H1 (cell line): ENCODE measurements around the gene CTNND2. TPM values are rescaled to one million over a fixed set of nuclear protein-coding genes. Genes with fewer than 3 reads are reported as not detected.

Experiments used
- CTCF ChIA-PET: fragments of 300-600 bp; sonication (Branson Sonifier 250); formaldehyde crosslinking; loops from one replicate; lab custom pipeline; 2021; ENCODE audit not compliant: partially characterized antibody; lab: Charles Lee
- POLR2A ChIA-PET: fragments of 300-600 bp; sonication (Branson Sonifier 250); formaldehyde crosslinking; loops from one replicate; lab custom pipeline; 2021; ENCODE audit warnings: inconsistent platforms; ENCODE audit not compliant: partially characterized antibody; lab: Charles Lee
- DNase-seq, 2 experiments: peaks; one replicate each; pipeline versions ENCODE4 v3.0.0 to v3.0.0-alpha.2; 2010 to 2022; ENCODE audit warnings: low spot score in 2 of 2, low read depth in 1 of 2, mixed read lengths in 1 of 2
- FAIRE-seq: peaks from 2 replicates; lab custom pipeline; 2011; peaks lifted over from hg19 to GRCh38; lab: Jason Lieb, UNC
- H2AFZ ChIP-seq: 2 replicates; pipeline ENCODE4 v1.8.1; 2012; ENCODE audit warnings: low read length, inconsistent platforms
- H2AK5ac ChIP-seq: 2 replicates; pipeline ENCODE4 v1.6.1; 2013; ENCODE audit warnings: low read depth, low read length
- H2BK120ac ChIP-seq: replicated peaks from 2 replicates; pipeline ENCODE3; 2013; ENCODE audit warnings: low read depth, low read length, inconsistent platforms
- H2BK12ac ChIP-seq: 2 replicates; pipeline ENCODE4 v1.6.1; 2013; ENCODE audit warnings: low read depth, low read length
- H2BK15ac ChIP-seq: 2 replicates; pipeline ENCODE4 v1.6.1; 2013; ENCODE audit warnings: low read length
- H2BK20ac ChIP-seq: 2 replicates; pipeline ENCODE4 v1.6.1; 2013; ENCODE audit warnings: low read length
- H2BK5ac ChIP-seq: 2 replicates; pipeline ENCODE4 v1.6.1; 2013; ENCODE audit warnings: low read depth, low read length
- H3K14ac ChIP-seq: 2 replicates; pipeline ENCODE4 v1.6.1; 2013; ENCODE audit warnings: inconsistent platforms; ENCODE audit not compliant: insufficient read length
- H3K18ac ChIP-seq: 2 replicates; pipeline ENCODE4 v1.6.1; 2013; ENCODE audit warnings: low read length; ENCODE audit errors: extremely low read depth
- H3K23ac ChIP-seq: 2 replicates; pipeline ENCODE4 v1.6.1; 2013; ENCODE audit warnings: inconsistent platforms; ENCODE audit not compliant: insufficient read length
- H3K23me2 ChIP-seq: 2 replicates; pipeline ENCODE4 v1.6.1; 2013; ENCODE audit warnings: low read depth, low read length
- H3K27ac ChIP-seq: 2 replicates; pipeline ENCODE4 v1.6.1; 2011; ENCODE audit warnings: low read depth, low read length, inconsistent platforms
- H3K27me3 ChIP-seq, 4 experiments: replicated peaks in 1 of 4; 1 replicate in 1 of 4; 2 replicates in 3 of 4; pipeline versions ENCODE4 v1.6.1 to v1.8.1; 2011 to 2013; ENCODE audit warnings: low read length in 3 of 4, mild to moderate bottlenecking in 3 of 4, inconsistent platforms in 2 of 4, mixed read lengths in 2 of 4, moderate library complexity in 1 of 4; ENCODE audit not compliant: control insufficient read depth in 3 of 4, insufficient read depth in 3 of 4; ENCODE audit errors: extremely low read depth in 1 of 4
- H3K36me3 ChIP-seq, 4 experiments: 2 replicates each; pipeline versions ENCODE4 v1.6.1 to v1.8.1; 2011 to 2013; ENCODE audit warnings: mild to moderate bottlenecking in 4 of 4, low read length in 3 of 4, moderate library complexity in 2 of 4, control low read depth in 1 of 4, inconsistent platforms in 1 of 4; ENCODE audit not compliant: insufficient read depth in 4 of 4, control insufficient read depth in 2 of 4
- H3K4ac ChIP-seq: replicated peaks from 2 replicates; pipeline ENCODE3; 2013; ENCODE audit warnings: low read length, low read depth, mixed read lengths, inconsistent platforms; ENCODE audit not compliant: insufficient read length
- H3K4me1 ChIP-seq, 4 experiments: replicated peaks in 1 of 4; 1 replicate in 1 of 4; 2 replicates in 3 of 4; pipeline versions ENCODE4 v1.6.1 to v1.8.1; 2011 to 2013; ENCODE audit warnings: low read length in 3 of 4, inconsistent platforms in 2 of 4, mixed read lengths in 1 of 4; ENCODE audit not compliant: insufficient read depth in 4 of 4, control insufficient read depth in 3 of 4
- H3K4me2 ChIP-seq, 2 experiments: 2 replicates each; pipeline versions ENCODE4 v1.6.1 to v1.8.1; 2011 to 2013; ENCODE audit warnings: low read depth in 2 of 2, low read length in 2 of 2, control low read depth in 1 of 2, inconsistent platforms in 1 of 2, mild to moderate bottlenecking in 1 of 2; ENCODE audit not compliant: insufficient read depth in 1 of 2
- H3K4me3 ChIP-seq, 4 experiments: fragments of 200-600, 300-600 bp in 1 of 4; sonication (generic), shearing (Covaris generic), sonication (Bioruptor Twin) in 1 of 4; 2 replicates each; pipeline versions ENCODE4 v1.5.1 to v1.8.1; 2011 to 2016; ENCODE audit warnings: low read length in 4 of 4, low read depth in 3 of 4, control low read depth in 2 of 4, inconsistent platforms in 2 of 4, mild to moderate bottlenecking in 2 of 4, mixed read lengths in 1 of 4, moderate library complexity in 1 of 4; ENCODE audit not compliant: insufficient read depth in 2 of 4; ENCODE audit errors: extremely low read depth in 1 of 4
- H3K56ac ChIP-seq: replicated peaks from 2 replicates; pipeline ENCODE3; 2013; ENCODE audit warnings: low read depth, mild to moderate bottlenecking, mixed read lengths, low read length, inconsistent platforms; ENCODE audit not compliant: insufficient read length
- H3K79me1 ChIP-seq: 2 replicates; pipeline ENCODE4 v1.6.1; 2013; ENCODE audit warnings: low read depth, low read length, control low read depth
- H3K79me2 ChIP-seq, 2 experiments: 2 replicates each; pipeline versions ENCODE4 v1.6.1 to v1.8.1; 2012 to 2013; ENCODE audit warnings: low read length in 2 of 2, mild to moderate bottlenecking in 2 of 2, inconsistent platforms in 1 of 2; ENCODE audit not compliant: insufficient read depth in 2 of 2, control insufficient read depth in 1 of 2
- H3K9ac ChIP-seq, 4 experiments: replicated peaks in 1 of 4; 1 replicate in 1 of 4; 2 replicates in 3 of 4; pipeline versions ENCODE4 v1.6.1 to v1.8.1; 2011 to 2013; ENCODE audit warnings: low read depth in 3 of 4, low read length in 3 of 4, control low read depth in 2 of 4, mild to moderate bottlenecking in 2 of 4, moderate library complexity in 2 of 4, inconsistent platforms in 1 of 4; ENCODE audit errors: extremely low read depth in 1 of 4
- H3K9me3 ChIP-seq, 2 experiments: 2 replicates each; pipeline versions ENCODE4 v1.6.1 to v1.8.1; 2012 to 2013; ENCODE audit warnings: mild to moderate bottlenecking in 2 of 2, moderate library complexity in 2 of 2, control low read depth in 1 of 2, inconsistent platforms in 1 of 2, low read depth in 1 of 2, low read length in 1 of 2, mixed read lengths in 1 of 2; ENCODE audit not compliant: insufficient read depth in 2 of 2
- H4K20me1 ChIP-seq, 2 experiments: replicated peaks in 1 of 2; 2 replicates each; pipeline versions ENCODE3 to v1.8.1; 2011 to 2013; ENCODE audit warnings: inconsistent platforms in 2 of 2, low read length in 2 of 2, mild to moderate bottlenecking in 1 of 2; ENCODE audit not compliant: insufficient read depth in 2 of 2, control insufficient read depth in 1 of 2
- H4K5ac ChIP-seq: 2 replicates; pipeline ENCODE4 v1.6.1; 2013; ENCODE audit warnings: low read length, low read depth, mixed read lengths, inconsistent platforms; ENCODE audit not compliant: insufficient read length
- H4K8ac ChIP-seq: 2 replicates; pipeline ENCODE4 v1.8.0; 2013; ENCODE audit warnings: mild to moderate bottlenecking, moderate library complexity, low read length, inconsistent platforms; ENCODE audit not compliant: insufficient read depth; ENCODE audit errors: extremely low read depth
- H4K91ac ChIP-seq: replicated peaks from 2 replicates; pipeline ENCODE3; 2013; ENCODE audit warnings: low read length, mixed read lengths, inconsistent platforms; ENCODE audit not compliant: insufficient read length
- EP300 ChIP-seq, 2 experiments: IDR thresholded peaks; 1 replicate in 1 of 2; 2 replicates in 1 of 2; pipeline ENCODE4 v1.6.1; 2011 to 2012; ENCODE audit warnings: low read depth in 2 of 2, low read length in 2 of 2, mild to moderate bottlenecking in 2 of 2, borderline replicate concordance in 1 of 2, inconsistent platforms in 1 of 2, moderate library complexity in 1 of 2
- SIRT6 ChIP-seq: IDR thresholded peaks from one replicate; pipeline ENCODE4 v1.7.1; 2012; ENCODE audit warnings: low read length, inconsistent platforms
- WGBS, 2 experiments: shearing (Covaris generic) in 1 of 2; methylation state at CpG; one replicate each; pipeline versions ENCODE4 v1.1.6 to v1.1.7; 2013 to 2015; ENCODE audit warnings: low lambda C conversion rate in 2 of 2, mixed read lengths in 2 of 2, inconsistent platforms in 1 of 2, low coverage in 1 of 2, missing lambda C conversion rate in 1 of 2; ENCODE audit not compliant: insufficient replicate concordance in 2 of 2, insufficient coverage in 1 of 2, insufficient read length in 1 of 2; ENCODE audit errors: extremely low coverage in 1 of 2, missing lambda C conversion rate in 1 of 2; 5-methylcytosine and 5-hydroxymethylcytosine counted together
- polyA plus RNA-seq, 7 experiments: library from polyadenylated mRNA; depleted of rRNA in 3 of 7; stranded (reverse) in 5 of 7; unstranded in 2 of 7; fragments of >200 nt in 5 of 7; fragments of 200-250 nt in 2 of 7; gene quantifications; 1 replicate in 5 of 7; 2 replicates in 1 of 7; 4 replicates in 1 of 7; pipeline versions ENCODE4 v1.2.1 to v1.2.3, GENCODE V29; 2011 to 2013; ENCODE audit warnings: missing spikeins in 2 of 7, mixed read lengths in 2 of 7
- total RNA-seq: library from RNA; stranded (reverse); fragmentation: NEBNext Ultra II Directional; extraction: Animal tissue kit (Norgen Biotek cat#: 25700); gene quantifications from 2 replicates; pipeline ENCODE4 v1.2.1, GENCODE V29; 2021

The CTNND2 gene
- total and polyA plus RNA-seq, 2 of the 8 experiments (the other 6 are each of a cell fraction or from before 2014, with no cell fraction given), result 7.4 to 14.2 TPM

- 93% methylated on average over 9 of the region's 9 CpGs; no CpG with 5 or more reads in 1 of the 2 experiments for WGBS, 2 experiments
These were observed 603.1 kb downstream of the CTNND2 start for GRCh38 chr5:11301171-11301570.

More at GRCh38 chr5:11301171-11301570, 603.1 kb downstream of the CTNND2 start:
- Histone ChIP-seq H4K20me1 (no peaks in the 10 kb centered on the region), H3K4me3 (no peak overlapping the region), H3K79me2 (no peaks in the 10 kb centered on the region), H2BK15ac (no peak overlapping the region), H3K14ac (no peak overlapping the region), H3K23ac (no peak overlapping the region), H4K8ac (no peak overlapping the region), H4K91ac (no peak overlapping the region), H3K23me2 (no peaks in the 10 kb centered on the region), H3K79me1 (no peaks in the 10 kb centered on the region)
- POLR2A ChIA-PET, result no interaction called here
- DNase-seq, result no peak
- no peak for TF ChIP-seq SIRT6
- no peak for TF ChIP-seq EP300 (IDR thresholded peaks at IDR 0.05; ENCODE audit: borderline replicate concordance in 1 of 2, low read depth in 2 of 2, low read length in 2 of 2)
- TF ChIP-seq, all 59 proteins: peak for 0
- Histone ChIP-seq H3K27me3 (no peaks in the 10 kb centered on the region), H2BK5ac (no peak overlapping the region), H3K4ac (no peak overlapping the region), H3K9me3 (no peaks in the 10 kb centered on the region; a peak in 1 of 4 replicates), H3K18ac (no peak overlapping the region), H3K4me1 (no peaks in the 10 kb centered on the region), H3K36me3 (no peaks in the 10 kb centered on the region), H3K56ac (no peak overlapping the region), H4K5ac (no peak overlapping the region), H3K27ac (no peak overlapping the region), H2BK12ac (no peak overlapping the region), H2BK20ac (no peak overlapping the region), H2AFZ (no peak overlapping the region), H3K4me2 (no peak overlapping the region), H3K9ac (no peak overlapping the region), H2BK120ac (no peak overlapping the region), H2AK5ac (no peak overlapping the region)
- CTCF ChIA-PET, result no interaction called here
- no peak for FAIRE-seq
